ENCODE measurements around the gene EPG5.

The EPG5 gene

GRCh38 chr18:45916302-45916701 lies 50.8 kb downstream of the EPG5 start:
- DNase-seq (no peak), ATAC-seq (no peak)

- no peak for DNase-seq
- no peak for ATAC-seq
These were observed 53.9 kb downstream of the EPG5 start for GRCh38 chr18:45913276-45913675.

- peak; percentile 70 for DNase-seq
- peak; percentile 72 for ATAC-seq
These were observed 56.6 kb downstream of the EPG5 start for GRCh38 chr18:45910405-45911023.

- no peak for DNase-seq
- no peak for ATAC-seq
These were observed 65.4 kb downstream of the EPG5 start for GRCh38 chr18:45901654-45902210.

- no peak for ATAC-seq
- no peak for DNase-seq
These were observed 66.5 kb downstream of the EPG5 start for GRCh38 chr18:45900623-45901022.

GRCh38 chr18:45896991-45897390 lies 70.1 kb downstream of the EPG5 start:
- ATAC-seq (no peak), DNase-seq (no peak)

GRCh38 chr18:45896452-45896851 lies 70.7 kb downstream of the EPG5 start:
- ATAC-seq (no peak), DNase-seq (no peak)

GRCh38 chr18:45895339-45895738 lies 71.8 kb downstream of the EPG5 start:
- DNase-seq = no peak
- no peak for ATAC-seq

GRCh38 chr18:45894818-45895217 lies 72.3 kb downstream of the EPG5 start:
- no peak for ATAC-seq
- DNase-seq = no peak

GRCh38 chr18:45891806-45892205 lies 75.3 kb downstream of the EPG5 start:
- ATAC-seq (no peak), DNase-seq (no peak)

GRCh38 chr18:45890606-45891005 lies 76.5 kb downstream of the EPG5 start:
- ATAC-seq (no peak), DNase-seq (no peak)

- ATAC-seq (no peak), DNase-seq (no peak)
These were observed 77.6 kb downstream of the EPG5 start for GRCh38 chr18:45889419-45890064.

GRCh38 chr18:45887585-45887984 lies 79.5 kb downstream of the EPG5 start:
- DNase-seq (no peak), ATAC-seq (no peak)

- DNase-seq (no peak), ATAC-seq (no peak)
These were observed 86.1 kb downstream of the EPG5 start for GRCh38 chr18:45880876-45881558.

GRCh38 chr18:45879681-45880655 lies 87.2 kb downstream of the EPG5 start:
- DNase-seq (peak; percentile 80), ATAC-seq (peak; percentile 87)

GRCh38 chr18:45877403-45877802 lies 89.7 kb downstream of the EPG5 start:
- ATAC-seq (no peak), DNase-seq (no peak)

- DNase-seq (no peak), ATAC-seq (no peak)
These were observed 91.0 kb downstream of the EPG5 start for GRCh38 chr18:45876161-45876560.

GRCh38 chr18:45874491-45875184 lies 92.5 kb downstream of the EPG5 start:
- DNase-seq = peak; percentile 54
- peak; percentile 93 for ATAC-seq

- DNase-seq (no peak), ATAC-seq (no peak)
These were observed 95.6 kb downstream of the EPG5 start for GRCh38 chr18:45871431-45872084.

GRCh38 chr18:45870419-45870818 lies 96.7 kb downstream of the EPG5 start:
- ATAC-seq (no peak), DNase-seq (no peak)

GRCh38 chr18:45865466-45865865 lies 101.7 kb downstream of the EPG5 start:
- DNase-seq (no peak), ATAC-seq (no peak)
